ENCODE data around the gene MGAT4A. TPM values are rescaled to one million over a fixed set of nuclear protein-coding genes. Genes with fewer than 3 reads are reported as not detected.

MGAT4A gene
- total and polyA plus RNA-seq, 4 donors = 16.1 to 43.7 (median 31.9) TPM

- H3K27ac ChIP-seq (ENCODE audit: low read depth in 1 of 2, low read length in 1 of 2) = peak overlapping the region in 1 of 2 donors; percentile 55
- H3K4me1 ChIP-seq (ENCODE audit: control insufficient read depth in 5 of 5, insufficient read depth in 5 of 5, low read length in 5 of 5) = peaks cover 0 to 18% (median 6%) of the 10 kb centered on the region in 5 donors
- no peak overlapping the region for H3K4me3 ChIP-seq
- WGBS, 2 donors = 75 to 85% methylated on average over 20 of the region's 20 CpGs
- TF ChIP-seq CTCF (IDR thresholded peaks at IDR 0.05; ENCODE audit: control extremely low read depth, extremely low read depth) = no peak
- peak; percentile 53 to 63 (median 54) for DNase-seq
- H3K36me3 ChIP-seq (ENCODE audit: control insufficient read depth in 4 of 4, insufficient read depth in 4 of 4, low read length in 4 of 4) = no peaks in the 10 kb centered on the region
- H3K9me3 ChIP-seq (ENCODE audit: control insufficient read depth in 4 of 4, insufficient read depth in 3 of 4, low read length in 3 of 4) = no peaks in the 10 kb centered on the region
- peaks cover 0 to 10% (median 0%) of the 10 kb centered on the region in 3 donors for H3K27me3 ChIP-seq (ENCODE audit: control insufficient read depth in 3 of 3, insufficient read depth in 3 of 3, low read length in 2 of 3)
- no peak for ATAC-seq (ENCODE audit: insufficient read depth, low FRiP score)
- H3K9ac ChIP-seq (ENCODE audit: insufficient read depth in 1 of 2, low read length in 2 of 2) = no peak overlapping the region
These were observed 44.4 kb upstream of the MGAT4A start for GRCh38 chr2:98775146-98775986.

GRCh38 chr2:98773907-98774306, 43.0 kb upstream of the MGAT4A start:
- H3K27ac ChIP-seq (ENCODE audit: low read depth in 1 of 2, low read length in 1 of 2) = no peak overlapping the region
- ATAC-seq (ENCODE audit: insufficient read depth, low FRiP score) (no peak), DNase-seq (no peak)
- peaks cover 0 to 10% (median 0%) of the 10 kb centered on the region in 3 donors for H3K27me3 ChIP-seq (ENCODE audit: control insufficient read depth in 3 of 3, insufficient read depth in 3 of 3, low read length in 2 of 3)
- H3K9me3 ChIP-seq (ENCODE audit: control insufficient read depth in 4 of 4, insufficient read depth in 3 of 4, low read length in 3 of 4) = no peaks in the 10 kb centered on the region
- TF ChIP-seq CTCF (IDR thresholded peaks at IDR 0.05; ENCODE audit: control extremely low read depth, extremely low read depth) = no peak
- H3K4me3 ChIP-seq = no peak overlapping the region
- H3K4me1 ChIP-seq (ENCODE audit: control insufficient read depth in 5 of 5, insufficient read depth in 5 of 5, low read length in 5 of 5) = peaks cover 0 to 18% (median 9%) of the 10 kb centered on the region in 5 donors
- no peak overlapping the region for H3K9ac ChIP-seq (ENCODE audit: insufficient read depth in 1 of 2, low read length in 2 of 2)
- H3K36me3 ChIP-seq (ENCODE audit: control insufficient read depth in 4 of 4, insufficient read depth in 4 of 4, low read length in 4 of 4) = no peaks in the 10 kb centered on the region
- 96% methylated on average over 4 of the region's 4 CpGs for WGBS, 2 donors

DNA sequence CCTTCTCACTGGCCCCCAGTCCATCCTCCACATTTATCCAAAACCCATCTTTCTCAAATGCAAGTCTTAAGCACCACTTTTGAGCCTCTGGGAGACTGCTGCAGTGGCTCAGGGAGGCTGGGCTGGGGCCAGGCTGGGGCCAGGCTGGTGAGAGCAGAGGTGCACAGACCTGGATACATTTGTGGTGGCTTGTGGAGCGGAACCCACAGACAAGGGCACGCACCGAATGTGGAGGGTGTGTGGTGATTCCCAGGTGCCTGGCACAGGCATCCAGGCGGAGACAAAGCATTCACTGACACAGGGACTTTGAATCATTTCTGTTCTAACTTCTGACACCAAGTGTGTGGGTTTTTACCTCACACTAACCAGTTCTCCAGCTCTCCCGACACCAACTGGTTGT, 42.2 kb upstream of the MGAT4A start:
- no peak for TF ChIP-seq CTCF (IDR thresholded peaks at IDR 0.05; ENCODE audit: control extremely low read depth, extremely low read depth)
- no peaks in the 10 kb centered on the region for H3K36me3 ChIP-seq (ENCODE audit: control insufficient read depth in 4 of 4, insufficient read depth in 4 of 4, low read length in 4 of 4)
- ATAC-seq (ENCODE audit: insufficient read depth, low FRiP score) (no peak), DNase-seq (no peak)
- peaks cover 0 to 18% (median 9%) of the 10 kb centered on the region in 5 donors for H3K4me1 ChIP-seq (ENCODE audit: control insufficient read depth in 5 of 5, insufficient read depth in 5 of 5, low read length in 5 of 5)
- H3K27ac ChIP-seq (ENCODE audit: low read depth in 1 of 2, low read length in 1 of 2) = no peak overlapping the region
- H3K27me3 ChIP-seq (ENCODE audit: control insufficient read depth in 3 of 3, insufficient read depth in 3 of 3, low read length in 2 of 3) = peaks cover 0 to 10% (median 0%) of the 10 kb centered on the region in 3 donors
- H3K9ac ChIP-seq (ENCODE audit: insufficient read depth in 1 of 2, low read length in 2 of 2) = no peak overlapping the region
- no peak overlapping the region for H3K4me3 ChIP-seq
- H3K9me3 ChIP-seq (ENCODE audit: control insufficient read depth in 4 of 4, insufficient read depth in 3 of 4, low read length in 3 of 4) = no peaks in the 10 kb centered on the region
- WGBS, 2 donors = 86 to 95% methylated on average over 5 of the region's 5 CpGs
